Loucy (cell line): ENCODE data around the gene FAM53B.

Experiments used
- H2AFZ ChIP-seq: fragments of 200-600 bp; sonication (generic); 2 replicates; pipeline ENCODE4 v1.6.0; 2016; ENCODE audit warnings: antibody characterized with exemption, mild to moderate bottlenecking, low read length, moderate library complexity
- H3F3A ChIP-seq: fragments of 200-600 bp; 2 replicates; pipeline ENCODE4 v1.6.0; 2016; ENCODE audit warnings: antibody characterized with exemption, low read depth, mild to moderate bottlenecking
- H3K27me3 ChIP-seq: fragments of 200-600 bp; sonication (generic); 2 replicates; pipeline ENCODE4 v1.6.1; 2014; ENCODE audit warnings: low read length, mild to moderate bottlenecking; ENCODE audit not compliant: insufficient read depth, poor library complexity, severe bottlenecking
- H3K36me3 ChIP-seq: fragments of 200-600 bp; sonication (generic); 2 replicates; pipeline ENCODE4 v1.6.1; 2016; ENCODE audit warnings: low read length; ENCODE audit not compliant: insufficient read depth
- H3K4me1 ChIP-seq: fragments of 200-600 bp; sonication (generic); 2 replicates; pipeline ENCODE4 v1.5.1; 2014; ENCODE audit warnings: low read length, mild to moderate bottlenecking; ENCODE audit not compliant: insufficient read depth, poor library complexity, severe bottlenecking
- H3K4me2 ChIP-seq: fragments of 200-600 bp; sonication (generic); 2 replicates; pipeline ENCODE4 v1.6.0; 2014; ENCODE audit warnings: antibody characterized with exemption, low read length, low read depth, mild to moderate bottlenecking; ENCODE audit not compliant: poor library complexity, severe bottlenecking
- H3K4me3 ChIP-seq: fragments of 200-600 bp; sonication (generic); 2 replicates; pipeline ENCODE4 v1.5.1; 2014; ENCODE audit warnings: low read length, mild to moderate bottlenecking, mixed read lengths; ENCODE audit not compliant: poor library complexity, severe bottlenecking
- H3K79me2 ChIP-seq: fragments of 200-600 bp; sonication (generic); 2 replicates; pipeline ENCODE4 v1.6.1; 2014; ENCODE audit warnings: low read length; ENCODE audit not compliant: insufficient read depth
- H3K9ac ChIP-seq: fragments of 200-600 bp; sonication (generic); 2 replicates; pipeline ENCODE4 v1.6.0; 2014; ENCODE audit warnings: mild to moderate bottlenecking, low read depth, low read length, moderate library complexity; ENCODE audit not compliant: poor library complexity, severe bottlenecking
- H3K9me2 ChIP-seq: fragments of 200-600 bp; sonication (generic); replicated peaks from 2 replicates; pipeline ENCODE4 v1.6.1; 2016; ENCODE audit warnings: low read depth, low read length, mixed read lengths
- H3K9me3 ChIP-seq: fragments of 200-600 bp; sonication (generic); 2 replicates; pipeline ENCODE4 v1.6.1; 2014; ENCODE audit warnings: mild to moderate bottlenecking, antibody characterized with exemption, low read length, low read depth; ENCODE audit not compliant: insufficient read depth
- H4K20me1 ChIP-seq: fragments of 200-600 bp; sonication (generic); 2 replicates; pipeline ENCODE4 v1.6.0; 2014; ENCODE audit warnings: antibody characterized with exemption, low read length, mild to moderate bottlenecking; ENCODE audit not compliant: insufficient read depth, poor library complexity, severe bottlenecking
- CTCF ChIP-seq: fragments of 200-600 bp; sonication (generic); conservative IDR thresholded peaks from 2 replicates; pipeline ENCODE4 v1.5.1; 2014; ENCODE audit warnings: mild to moderate bottlenecking, antibody characterized with exemption, low read length
- EZH2phosphoT487 ChIP-seq: fragments of 200-600 bp; IDR thresholded peaks from 2 replicates; pipeline ENCODE4 v1.6.1; 2018; ENCODE audit warnings: antibody characterized with exemption, mild to moderate bottlenecking, moderate library complexity, borderline replicate concordance

The FAM53B gene

GRCh38 chr10:124723826-124724225 lies 20.4 kb downstream of the FAM53B start:
- H3K36me3 ChIP-seq: peaks cover 7% of the 10 kb centered on the region; the same call in 1 of the 2 replicates
- no peak overlapping the region for H3K4me2 ChIP-seq
- H3F3A ChIP-seq: no peaks in the 10 kb centered on the region
- H3K9ac ChIP-seq: no peak overlapping the region
- H3K4me3 ChIP-seq: no peak overlapping the region
- peaks cover 48% of the 10 kb centered on the region for H4K20me1 ChIP-seq
- H3K4me1 ChIP-seq: peaks cover 29% of the 10 kb centered on the region
- H3K9me3 ChIP-seq: no peaks in the 10 kb centered on the region
- H2AFZ ChIP-seq: no peak overlapping the region
- H3K9me2 ChIP-seq: no peaks in the 10 kb centered on the region
- H3K27me3 ChIP-seq: no peaks in the 10 kb centered on the region
- no peak for TF ChIP-seq EZH2phosphoT487
- no peak for TF ChIP-seq CTCF
- peaks cover 90% of the 10 kb centered on the region for H3K79me2 ChIP-seq

- Histone ChIP-seq H3K4me2 (no peak overlapping the region), H3K9me2 (no peaks in the 10 kb centered on the region), H3K9me3 (no peaks in the 10 kb centered on the region), H3F3A (no peaks in the 10 kb centered on the region), H4K20me1 (peaks cover 50% of the 10 kb centered on the region), H3K27me3 (no peaks in the 10 kb centered on the region), H3K36me3 (peaks cover 7% of the 10 kb centered on the region; the same call in 1 of the 2 replicates), H3K9ac (no peak overlapping the region), H2AFZ (no peak overlapping the region), H3K4me1 (peaks cover 29% of the 10 kb centered on the region), H3K4me3 (no peak overlapping the region), H3K79me2 (peaks cover 90% of the 10 kb centered on the region)
- no peak for TF ChIP-seq CTCF
These were observed 21.1 kb downstream of the FAM53B start for GRCh38 chr10:124722798-124723783.

- TF ChIP-seq EZH2phosphoT487 (no peak), CTCF (no peak)
- Histone ChIP-seq H3K9me2 (no peaks in the 10 kb centered on the region), H3K36me3 (peaks cover 7% of the 10 kb centered on the region; the same call in 1 of the 2 replicates), H3F3A (no peaks in the 10 kb centered on the region), H3K9ac (no peak overlapping the region), H3K27me3 (no peaks in the 10 kb centered on the region), H3K4me3 (no peak overlapping the region), H4K20me1 (peaks cover 52% of the 10 kb centered on the region), H3K4me2 (no peak overlapping the region), H3K9me3 (no peaks in the 10 kb centered on the region), H3K4me1 (peaks cover 32% of the 10 kb centered on the region), H3K79me2 (peaks cover 93% of the 10 kb centered on the region), H2AFZ (no peak overlapping the region)
These were observed 22.7 kb downstream of the FAM53B start for GRCh38 chr10:124721330-124722045.
